Measurements from ENCODE around the gene PLA2G1B.
"Not testable (repeated sequence)": the region's sequence is repeated elsewhere in the genome, so short reads cannot be mapped to it uniquely, and the experiment has no call there.

Gene PLA2G1B

DNA sequence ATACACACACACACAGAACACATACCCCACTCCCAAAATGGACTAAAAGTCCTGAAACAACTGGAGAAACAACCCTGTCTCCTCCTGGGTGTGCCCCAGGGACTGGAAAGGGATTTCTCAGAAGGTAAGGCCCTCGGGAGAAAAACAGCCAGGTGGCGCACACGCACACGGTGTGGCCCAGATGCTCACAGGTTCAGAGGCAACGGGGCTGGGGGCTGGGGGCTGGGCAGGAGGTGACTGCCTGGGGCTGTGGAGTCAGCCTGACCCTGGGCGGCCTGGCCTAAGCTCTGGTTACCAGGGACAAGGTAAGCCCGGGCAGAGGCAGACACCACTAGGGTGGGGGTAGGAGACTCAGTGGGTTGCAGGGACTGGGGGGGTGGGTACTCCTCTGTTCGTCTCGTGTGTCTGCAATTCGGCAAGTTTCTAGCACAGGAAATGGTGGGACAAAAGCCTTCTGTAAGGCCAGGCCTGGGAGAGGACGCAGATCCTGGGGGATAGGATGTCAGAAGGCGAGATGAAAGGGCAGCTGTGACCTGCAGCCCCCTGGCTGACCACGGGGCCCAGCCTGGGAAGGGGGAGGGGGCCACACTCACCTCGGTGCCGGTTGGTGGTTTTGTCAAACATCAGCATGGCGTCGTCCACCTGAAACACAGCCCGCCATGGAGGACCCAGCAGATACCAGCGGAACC lies 31.0 kb upstream of the PLA2G1B start:
- DNase-seq (ENCODE audit: low read depth) = no peak

- no peak for DNase-seq (ENCODE audit: low read depth)
Measured at GRCh38 chr12:120357104-120357503, 29.5 kb upstream of the PLA2G1B start.

DNA sequence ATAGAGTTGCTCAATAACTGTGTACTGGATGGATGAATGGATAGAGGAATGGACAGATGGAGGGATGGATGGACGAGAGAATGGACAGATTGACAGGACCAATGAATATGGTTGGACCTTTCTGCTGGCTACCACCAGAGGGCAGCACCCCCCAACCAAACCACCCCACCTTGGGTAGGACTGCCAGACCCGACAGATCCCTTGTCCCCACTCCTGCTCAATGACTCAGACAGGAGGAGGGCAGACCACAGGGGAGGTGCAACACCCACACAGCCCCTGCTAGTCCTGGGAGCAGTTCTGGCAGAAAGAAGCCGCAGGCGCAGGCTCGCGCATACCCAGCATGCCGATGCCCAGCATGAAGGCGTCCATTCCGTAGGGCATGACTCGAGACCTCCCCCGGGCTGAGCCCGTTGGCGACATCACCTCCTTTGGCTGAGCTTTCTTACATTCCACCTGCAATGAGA lies 29.0 kb upstream of the PLA2G1B start:
- peak; percentile 44 for DNase-seq (ENCODE audit: low read depth)

DNA sequence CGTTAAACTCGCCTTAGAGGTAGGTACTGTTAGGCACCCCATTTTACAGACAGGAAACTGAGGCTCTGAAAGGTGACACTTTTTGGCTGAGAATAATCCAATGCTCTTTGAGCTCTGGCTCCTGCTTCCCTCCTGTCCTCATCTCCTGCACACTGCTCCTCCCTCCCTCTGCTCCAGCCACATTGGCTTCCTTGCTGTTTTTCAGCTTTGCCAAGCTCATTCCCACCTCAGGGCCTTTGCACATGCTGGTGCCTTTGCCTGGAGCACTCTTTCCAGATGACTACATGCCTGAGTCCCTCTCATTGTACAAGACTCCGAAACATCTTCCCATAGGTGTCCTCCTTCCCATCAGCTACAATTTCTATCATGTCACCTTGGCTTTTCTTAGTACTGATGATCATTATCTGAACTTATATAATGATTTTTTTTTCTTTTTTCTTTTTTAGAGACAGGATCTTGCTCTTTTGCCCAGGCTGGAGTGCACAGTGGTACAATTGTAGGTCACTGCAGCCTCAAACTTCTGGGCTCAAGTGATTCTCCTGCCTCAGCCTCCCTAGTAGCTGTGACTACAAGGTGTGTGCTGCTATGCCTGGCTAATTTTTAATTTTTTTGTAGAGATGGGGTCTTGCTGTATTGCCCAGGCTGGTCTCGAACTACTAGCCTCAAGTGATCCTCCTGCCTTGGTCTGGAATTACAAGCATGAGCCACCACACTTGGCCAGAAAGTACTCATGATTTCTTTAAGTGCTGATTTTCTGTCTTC lies 26.2 kb upstream of the PLA2G1B start:
- no peak for DNase-seq (ENCODE audit: low read depth)

GRCh38 chr12:120353136-120353535 lies 25.6 kb upstream of the PLA2G1B start:
- DNase-seq (ENCODE audit: low read depth) = no peak

- peak; percentile 24 for DNase-seq (ENCODE audit: low read depth)
Measured at GRCh38 chr12:120352117-120352516, 24.5 kb upstream of the PLA2G1B start.

DNA sequence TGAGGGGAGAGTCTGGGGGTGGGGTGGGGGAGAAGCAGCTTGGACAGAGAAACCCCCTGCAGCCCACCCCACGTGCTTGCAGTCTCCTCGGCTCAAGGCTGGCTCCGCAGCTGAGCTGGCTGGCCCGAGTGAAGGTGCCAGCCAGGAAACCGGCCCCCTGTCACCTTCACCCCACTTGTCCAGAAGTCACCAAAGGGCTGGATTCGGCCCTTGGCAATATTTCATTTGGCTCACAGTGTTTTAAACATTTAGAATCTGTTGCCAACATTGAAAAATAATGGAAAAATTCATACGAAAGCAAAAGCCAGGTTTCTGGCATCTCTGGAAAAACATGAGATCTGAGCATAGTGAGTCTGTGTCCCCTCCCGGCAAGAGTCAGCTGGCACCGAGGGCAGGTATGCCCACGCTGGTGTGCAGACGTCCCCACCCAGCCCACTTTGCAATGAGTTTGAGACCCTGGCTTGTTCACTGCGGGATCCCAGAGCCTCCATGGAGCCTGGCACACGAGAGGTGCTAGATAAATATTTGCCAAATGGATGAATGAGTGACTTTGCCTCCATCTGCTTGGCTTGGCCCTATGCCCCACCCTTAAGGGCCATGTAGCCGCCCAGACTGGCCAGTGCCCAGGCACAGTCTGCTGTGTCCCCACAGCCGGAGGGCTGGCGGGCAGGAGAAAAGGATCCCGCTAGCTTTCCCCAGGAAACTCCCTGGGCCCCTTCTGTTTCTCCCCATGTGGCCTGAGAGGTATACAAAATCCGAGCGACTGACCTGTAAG lies 23.2 kb upstream of the PLA2G1B start:
- DNase-seq (ENCODE audit: low read depth) = no peak

DNA sequence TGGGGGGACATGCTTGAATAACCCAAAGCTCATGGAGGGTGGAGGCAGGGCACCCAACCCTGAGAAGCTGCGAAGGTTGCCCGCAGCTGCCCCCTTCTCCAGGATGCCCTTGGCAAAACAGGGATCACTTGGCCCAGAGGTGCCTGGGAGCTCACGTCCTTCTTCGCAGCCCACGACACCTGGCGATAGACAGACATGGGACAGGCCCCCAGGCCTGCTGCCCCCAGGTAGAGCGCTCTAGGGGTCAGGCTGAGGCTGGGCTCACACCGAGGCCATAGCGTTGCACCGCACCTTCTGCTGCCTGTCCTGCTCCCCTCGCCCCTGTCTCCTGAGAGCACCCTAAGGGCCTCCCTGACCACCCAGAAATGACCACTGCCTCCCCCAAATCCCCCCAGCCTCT lies 20.2 kb upstream of the PLA2G1B start:
- DNase-seq (ENCODE audit: low read depth) = no peak

DNA sequence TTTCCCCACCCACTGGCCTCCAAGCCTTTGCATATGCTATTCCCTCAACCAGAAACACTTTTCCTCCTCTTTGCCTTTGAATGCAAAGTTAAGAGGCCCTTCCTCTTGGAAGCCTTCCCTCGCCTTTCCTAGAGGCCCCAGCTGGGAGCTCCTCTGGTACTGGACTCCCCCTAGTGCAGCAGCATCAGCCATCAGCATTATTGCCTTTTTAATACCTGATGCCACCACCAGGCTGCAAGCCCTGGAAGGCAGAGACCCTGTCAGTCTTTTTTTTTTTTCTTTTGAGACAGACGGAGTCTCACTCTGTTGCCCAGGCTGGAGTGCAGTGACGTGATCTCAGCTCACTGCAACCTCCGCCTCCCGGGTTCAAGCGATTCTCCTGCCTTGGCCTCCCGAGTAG lies 19.1 kb upstream of the PLA2G1B start:
- no peak for DNase-seq (ENCODE audit: low read depth)

- no peak for DNase-seq (ENCODE audit: low read depth)
Measured at GRCh38 chr12:120346031-120346430, 18.5 kb upstream of the PLA2G1B start.

DNA sequence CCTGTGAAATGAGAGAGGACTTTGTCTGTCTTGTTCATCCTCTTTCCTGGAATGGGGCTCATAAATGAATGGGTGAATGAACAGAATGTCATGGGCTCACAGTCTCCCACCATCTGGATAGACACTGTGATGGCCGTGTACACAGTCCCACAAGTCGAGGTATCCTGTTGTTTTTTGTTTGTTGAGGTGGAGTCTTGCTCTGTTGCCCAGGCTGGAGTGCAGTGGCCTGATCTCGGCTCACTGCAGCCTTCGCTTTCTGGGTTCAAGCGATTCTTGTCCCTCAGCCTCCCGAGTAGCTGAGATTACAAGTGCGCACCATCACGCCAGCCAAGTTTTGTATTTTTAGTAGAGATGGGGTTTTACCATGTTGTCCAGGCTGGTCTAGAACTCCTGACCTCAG lies 16.1 kb upstream of the PLA2G1B start:
- DNase-seq (ENCODE audit: low read depth) = no peak

GRCh38 chr12:120343039-120343537 lies 15.5 kb upstream of the PLA2G1B start:
- DNase-seq (ENCODE audit: low read depth) = no peak

- no peak for DNase-seq (ENCODE audit: low read depth)
Measured at GRCh38 chr12:120342175-120343038, 14.8 kb upstream of the PLA2G1B start.

GRCh38 chr12:120339256-120339655 lies 11.7 kb upstream of the PLA2G1B start:
- DNase-seq (ENCODE audit: low read depth) = no peak

DNA sequence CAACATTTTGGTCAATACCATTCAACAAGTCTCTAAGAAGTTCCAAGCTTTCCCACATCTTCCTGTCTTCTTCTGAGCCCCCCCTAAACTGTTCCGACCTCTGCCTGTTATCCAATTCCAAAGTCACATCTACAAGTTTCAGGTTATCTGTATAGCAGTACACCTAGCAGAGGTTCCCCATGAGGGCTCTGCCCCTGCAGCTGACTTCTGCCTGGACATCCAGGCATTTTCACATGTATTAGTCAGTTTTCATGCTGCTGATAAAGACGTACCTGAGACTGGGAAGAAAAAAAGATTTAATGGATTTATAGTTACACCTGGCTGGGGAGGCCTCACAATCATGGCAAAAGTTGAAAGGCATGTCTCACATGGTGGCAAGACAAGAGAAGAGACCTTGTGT lies 10.2 kb upstream of the PLA2G1B start:
- no peak for DNase-seq (ENCODE audit: low read depth)

DNA sequence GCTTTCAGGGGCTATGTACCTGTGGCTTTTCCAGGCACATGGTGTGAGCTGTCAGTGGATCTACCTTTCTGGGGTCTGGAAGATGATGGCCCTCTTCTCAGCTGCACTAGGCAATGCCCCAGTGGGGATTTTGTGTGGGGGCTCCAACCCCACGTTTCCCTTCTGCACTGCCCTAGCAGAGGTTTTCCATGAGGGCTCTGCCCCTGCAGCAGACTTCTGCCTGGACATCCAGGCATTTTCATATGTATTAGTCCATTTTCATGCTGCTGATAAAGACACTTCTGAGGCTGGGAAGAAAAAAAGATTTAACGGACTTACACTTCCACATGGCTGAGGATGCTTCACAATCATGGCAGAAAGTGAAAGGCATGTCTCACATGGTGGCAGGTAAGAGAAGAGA lies 8.8 kb upstream of the PLA2G1B start:
- DNase-seq (ENCODE audit: low read depth) = not testable (repeated sequence)

DNA sequence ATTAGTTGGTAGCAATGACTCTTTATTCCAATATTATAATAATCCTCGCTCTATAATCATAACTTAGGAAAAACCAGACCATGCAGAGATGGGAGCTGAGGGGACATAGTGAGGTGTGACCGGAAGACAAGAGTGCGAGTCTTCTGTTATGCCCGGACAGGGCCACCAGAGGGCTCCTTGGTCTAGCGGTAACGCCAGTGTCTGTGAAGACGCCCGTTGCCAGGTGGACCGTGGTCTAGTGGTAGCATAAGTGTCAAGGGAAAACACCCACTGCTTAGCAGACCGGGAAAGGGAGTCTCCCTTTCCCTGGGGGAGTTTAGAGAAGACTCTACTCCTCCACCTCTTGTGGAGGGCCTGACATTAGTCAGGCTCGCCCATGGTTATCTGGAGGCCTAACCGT lies 7.9 kb upstream of the PLA2G1B start:
- not testable (repeated sequence) for DNase-seq (ENCODE audit: low read depth)

DNA sequence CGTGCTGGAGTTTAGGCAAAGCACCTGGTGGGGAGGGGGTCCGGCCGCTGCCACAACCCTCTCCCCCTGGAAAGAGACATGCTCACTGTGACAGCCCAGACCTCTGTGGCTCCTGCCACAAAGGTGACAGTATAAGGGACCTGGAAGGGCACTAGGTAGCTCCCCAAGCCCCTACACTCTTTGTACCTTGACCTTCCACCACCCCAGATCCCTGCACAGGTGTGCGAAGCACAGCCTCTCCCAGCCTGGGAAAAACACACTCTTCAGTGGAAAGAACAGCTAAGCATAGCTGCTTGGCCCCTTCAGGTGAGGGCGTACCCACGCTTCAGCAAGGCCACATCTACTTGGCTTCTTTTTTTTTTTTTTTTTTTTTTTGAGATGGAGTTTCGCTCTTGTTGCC lies 4.9 kb upstream of the PLA2G1B start:
- DNase-seq (ENCODE audit: low read depth) = no peak

GRCh38 chr12:120332041-120332440 lies 4.5 kb upstream of the PLA2G1B start:
- DNase-seq (ENCODE audit: low read depth) = no peak

- no peak for DNase-seq (ENCODE audit: low read depth)
Measured at GRCh38 chr12:120331390-120331789, 3.8 kb upstream of the PLA2G1B start.

DNA sequence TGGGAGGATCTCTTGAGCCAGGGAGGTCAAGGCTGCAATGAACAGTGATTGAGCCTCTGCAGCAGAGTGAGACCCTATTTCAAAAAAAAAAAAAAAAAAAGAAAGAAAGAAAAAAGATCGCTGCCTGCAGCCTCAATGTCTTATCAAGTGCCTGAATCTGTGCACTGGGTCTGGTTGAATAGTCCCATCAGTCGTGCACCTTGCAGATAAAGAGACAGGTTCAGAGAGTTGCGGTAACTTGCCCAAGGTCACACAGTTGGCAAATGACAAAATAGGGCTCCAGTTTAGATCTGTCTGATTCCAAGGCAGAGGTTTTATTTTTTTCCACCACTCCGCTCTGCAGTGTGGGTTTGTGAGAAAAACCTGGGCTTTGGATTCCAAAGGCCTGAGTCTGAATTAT lies 649 bp upstream of the PLA2G1B start:
- DNase-seq (ENCODE audit: low read depth) = no peak
